H9 (cell line): ENCODE measurements around the gene NANOS3. TPM values are rescaled to one million over a fixed set of nuclear protein-coding genes. Genes with fewer than 3 reads are reported as not detected.

Experiments used
- DNase-seq: peaks from one replicate; pipeline ENCODE4 v3.0.0-alpha.2; 2017
- H2AFZ ChIP-seq: one replicate; pipeline ENCODE4 v1.6.1; 2013; ENCODE audit warnings: mild to moderate bottlenecking, low read length, control low read depth, moderate library complexity
- H2AK5ac ChIP-seq: 2 replicates; pipeline ENCODE4 v1.6.1; 2013; ENCODE audit warnings: low read length, control low read depth, mixed read lengths; ENCODE audit not compliant: insufficient read length
- H2BK120ac ChIP-seq: one replicate; pipeline ENCODE4 v1.6.1; 2013; ENCODE audit warnings: low read depth, mild to moderate bottlenecking, low read length, control low read depth, inconsistent platforms; ENCODE audit not compliant: poor library complexity, severe bottlenecking
- H2BK12ac ChIP-seq: 2 replicates; pipeline ENCODE4 v1.6.1; 2013; ENCODE audit warnings: low read length, control low read depth, mixed read lengths, low read depth; ENCODE audit not compliant: insufficient read length
- H2BK15ac ChIP-seq: 2 replicates; pipeline ENCODE4 v1.6.1; 2013; ENCODE audit warnings: low read depth, low read length, control low read depth
- H2BK20ac ChIP-seq: one replicate; pipeline ENCODE4 v1.6.1; 2013; ENCODE audit warnings: low read depth, mild to moderate bottlenecking, low read length, control low read depth, inconsistent platforms; ENCODE audit not compliant: poor library complexity, severe bottlenecking
- H2BK5ac ChIP-seq: 2 replicates; pipeline ENCODE4 v1.6.1; 2013; ENCODE audit warnings: low read length, control low read depth, mixed read lengths; ENCODE audit not compliant: insufficient read length
- H3K14ac ChIP-seq: 2 replicates; pipeline ENCODE4 v1.6.1; 2013; ENCODE audit warnings: low read length, control low read depth; ENCODE audit not compliant: insufficient read depth
- H3K18ac ChIP-seq: 2 replicates; pipeline ENCODE4 v1.6.1; 2013; ENCODE audit warnings: low read depth, mild to moderate bottlenecking, mixed read lengths, low read length, control low read depth; ENCODE audit not compliant: insufficient read length
- H3K23ac ChIP-seq: 2 replicates; pipeline ENCODE4 v1.6.1; 2013; ENCODE audit warnings: low read length, control low read depth, mixed read lengths, low read depth; ENCODE audit not compliant: insufficient read length
- H3K23me2 ChIP-seq: 2 replicates; pipeline ENCODE4 v1.6.1; 2013; ENCODE audit warnings: low read depth, mild to moderate bottlenecking, mixed read lengths, low read length, control low read depth; ENCODE audit not compliant: insufficient read length, poor library complexity, severe bottlenecking
- H3K27ac ChIP-seq: 2 replicates; pipeline ENCODE4 v1.5.1; 2013; ENCODE audit warnings: low read length, control low read depth, mixed read lengths, low read depth; ENCODE audit not compliant: insufficient read length
- H3K27me3 ChIP-seq: 2 replicates; pipeline ENCODE4 v1.6.1; 2013; ENCODE audit warnings: low read length, control low read depth, inconsistent platforms; ENCODE audit not compliant: insufficient read depth
- H3K4ac ChIP-seq: 2 replicates; pipeline ENCODE4 v1.6.1; 2013; ENCODE audit warnings: low read depth, mild to moderate bottlenecking, control low read depth, inconsistent platforms, low read length, moderate library complexity
- H3K4me1 ChIP-seq: 2 replicates; pipeline ENCODE4 v1.6.1; 2013; ENCODE audit warnings: low read length, control low read depth, inconsistent platforms; ENCODE audit not compliant: insufficient read depth
- H3K4me2 ChIP-seq: 2 replicates; pipeline ENCODE4 v1.6.1; 2013; ENCODE audit warnings: low read length, control low read depth, mixed read lengths; ENCODE audit not compliant: insufficient read length, insufficient read depth
- H3K56ac ChIP-seq: 2 replicates; pipeline ENCODE4 v1.6.1; 2013; ENCODE audit warnings: low read depth, mild to moderate bottlenecking, mixed read lengths, low read length, control low read depth; ENCODE audit not compliant: insufficient read length
- H3K79me1 ChIP-seq: 2 replicates; pipeline ENCODE4 v1.6.1; 2013; ENCODE audit warnings: low read depth, mild to moderate bottlenecking, moderate library complexity, low read length, control low read depth, inconsistent platforms; ENCODE audit not compliant: insufficient read depth, poor library complexity, severe bottlenecking
- H3K79me2 ChIP-seq: 2 replicates; pipeline ENCODE4 v1.6.1; 2013; ENCODE audit warnings: low read length, control low read depth, inconsistent platforms; ENCODE audit not compliant: insufficient read depth
- H3K9ac ChIP-seq: 2 replicates; pipeline ENCODE4 v1.6.1; 2013; ENCODE audit warnings: low read length, control low read depth, mixed read lengths; ENCODE audit not compliant: insufficient read length; ENCODE audit errors: extremely low read depth
- H3K9me3 ChIP-seq: one replicate; pipeline ENCODE4 v1.6.1; 2013; ENCODE audit warnings: low read depth, low read length, inconsistent platforms; ENCODE audit not compliant: control insufficient read depth
- H3T11ph ChIP-seq: one replicate; pipeline ENCODE4 v1.6.1; 2013; ENCODE audit warnings: mild to moderate bottlenecking, low read length, control low read depth, inconsistent platforms
- H4K20me1 ChIP-seq: one replicate; pipeline ENCODE4 v1.6.1; 2013; ENCODE audit not compliant: control insufficient read depth, insufficient read length, insufficient read depth
- H4K5ac ChIP-seq: 2 replicates; pipeline ENCODE4 v1.6.1; 2013; ENCODE audit warnings: low read depth, mild to moderate bottlenecking, mixed read lengths, low read length, control low read depth; ENCODE audit not compliant: insufficient read length
- H4K8ac ChIP-seq: replicated peaks from 2 replicates; pipeline ENCODE4 v1.6.1; 2013; ENCODE audit warnings: low read length, control low read depth, mixed read lengths, low read depth; ENCODE audit not compliant: insufficient read length
- H4K91ac ChIP-seq: 2 replicates; pipeline ENCODE4 v1.6.1; 2013; ENCODE audit warnings: low read depth, mild to moderate bottlenecking, moderate library complexity, mixed read lengths, low read length, control low read depth; ENCODE audit not compliant: insufficient read length
- H3K27ac Mint-ChIP-seq, 3 experiments: 2 replicates in 2 of 3; 3 replicates in 1 of 3; pipeline ENCODE4 v1.8.0; 2020 to 2021; ENCODE audit warnings: mixed read lengths in 3 of 3, mild to moderate bottlenecking in 1 of 3, moderate library complexity in 1 of 3
- H3K27me3 Mint-ChIP-seq: 2 replicates; pipeline ENCODE4 v1.8.0; 2021; ENCODE audit warnings: low read depth, mild to moderate bottlenecking, moderate library complexity, mixed read lengths
- H3K36me3 Mint-ChIP-seq, 3 experiments: 2 replicates in 2 of 3; 3 replicates in 1 of 3; pipeline ENCODE4 v1.8.0; 2020 to 2021; ENCODE audit warnings: low read depth in 3 of 3, mixed read lengths in 3 of 3; ENCODE audit not compliant: insufficient read depth in 1 of 3
- H3K4me1 Mint-ChIP-seq, 2 experiments: 2 replicates each; pipeline ENCODE4 v1.8.0; 2020; ENCODE audit warnings: mixed read lengths in 2 of 2
- H3K4me3 Mint-ChIP-seq, 2 experiments: 2 replicates in 1 of 2; 3 replicates in 1 of 2; pipeline ENCODE4 v1.8.0; 2020 to 2021; ENCODE audit warnings: mild to moderate bottlenecking in 2 of 2, mixed read lengths in 2 of 2, moderate library complexity in 1 of 2
- H3K9me3 Mint-ChIP-seq, 2 experiments: 2 replicates in 1 of 2; 3 replicates in 1 of 2; pipeline ENCODE4 v1.8.0; 2020; ENCODE audit warnings: mild to moderate bottlenecking in 2 of 2, mixed read lengths in 2 of 2, moderate library complexity in 1 of 2
- WGBS: extraction: QIAGEN DNeasy Blood & Tissue Kit; methylation state at CpG from one replicate; pipeline ENCODE4 v1.1.7; 2013; ENCODE audit warnings: missing lambda C conversion rate, low lambda C conversion rate, mixed read lengths; ENCODE audit not compliant: insufficient read length; ENCODE audit errors: extremely low coverage; 5-methylcytosine and 5-hydroxymethylcytosine counted together
- total RNA-seq: library from RNA; stranded (reverse); gene quantifications from 2 replicates; pipeline ENCODE4 v1.2.1, GENCODE V29; 2021
- TF ChIP-seq, protein P1 (sequence below): fragments of 200-600 bp; sonication (generic); conservative IDR thresholded peaks from 3 replicates; pipeline ENCODE4 v1.8.0; 2021; ENCODE audit warnings: antibody characterized with exemption, mild to moderate bottlenecking

NANOS3 gene
- total RNA-seq, 1 experiment from 2014 or later: not detected

DNA sequence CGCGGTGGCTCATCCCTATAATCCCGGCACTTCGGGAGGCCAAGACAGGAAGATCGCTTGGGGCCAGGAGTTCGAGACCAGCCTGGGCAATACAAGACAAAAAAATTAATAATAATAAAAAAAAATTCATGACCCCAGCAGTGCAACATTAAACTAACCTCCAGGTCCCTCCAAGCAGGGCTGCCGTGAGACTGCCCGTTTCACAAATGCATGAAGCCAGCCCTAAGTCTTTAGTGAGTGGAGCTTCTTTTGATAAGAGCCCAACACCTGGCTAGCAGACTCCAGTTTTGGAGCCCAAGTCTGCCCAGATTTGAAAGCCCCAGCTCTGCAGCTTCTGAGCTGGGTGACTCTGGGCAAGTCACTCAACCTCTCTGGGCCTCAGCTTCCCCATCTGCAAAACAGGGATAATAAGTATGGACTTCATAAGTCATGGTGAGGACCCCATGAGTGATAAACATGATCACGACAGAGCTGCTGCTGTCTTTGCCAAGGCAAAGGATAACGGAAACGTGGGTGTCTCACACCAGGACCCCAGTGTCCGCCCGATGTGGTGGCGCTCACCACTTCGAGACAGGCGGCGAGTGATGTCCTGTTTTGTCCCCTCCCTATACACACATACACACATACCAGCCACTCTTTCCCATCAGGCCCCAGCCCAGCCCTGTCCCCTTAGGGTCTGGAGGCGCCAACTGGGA lies 38.4 kb upstream of the NANOS3 start:
- Histone ChIP-seq H2AFZ (no peak overlapping the region), H3K4me2 (no peak overlapping the region)

More for the DNA sequence above, 38.4 kb upstream of the NANOS3 start:
- H3K4me1 ChIP-seq: no peaks in the 10 kb centered on the region; the same call in 1 of the 2 replicates
- TF ChIP-seq, protein P1, sequence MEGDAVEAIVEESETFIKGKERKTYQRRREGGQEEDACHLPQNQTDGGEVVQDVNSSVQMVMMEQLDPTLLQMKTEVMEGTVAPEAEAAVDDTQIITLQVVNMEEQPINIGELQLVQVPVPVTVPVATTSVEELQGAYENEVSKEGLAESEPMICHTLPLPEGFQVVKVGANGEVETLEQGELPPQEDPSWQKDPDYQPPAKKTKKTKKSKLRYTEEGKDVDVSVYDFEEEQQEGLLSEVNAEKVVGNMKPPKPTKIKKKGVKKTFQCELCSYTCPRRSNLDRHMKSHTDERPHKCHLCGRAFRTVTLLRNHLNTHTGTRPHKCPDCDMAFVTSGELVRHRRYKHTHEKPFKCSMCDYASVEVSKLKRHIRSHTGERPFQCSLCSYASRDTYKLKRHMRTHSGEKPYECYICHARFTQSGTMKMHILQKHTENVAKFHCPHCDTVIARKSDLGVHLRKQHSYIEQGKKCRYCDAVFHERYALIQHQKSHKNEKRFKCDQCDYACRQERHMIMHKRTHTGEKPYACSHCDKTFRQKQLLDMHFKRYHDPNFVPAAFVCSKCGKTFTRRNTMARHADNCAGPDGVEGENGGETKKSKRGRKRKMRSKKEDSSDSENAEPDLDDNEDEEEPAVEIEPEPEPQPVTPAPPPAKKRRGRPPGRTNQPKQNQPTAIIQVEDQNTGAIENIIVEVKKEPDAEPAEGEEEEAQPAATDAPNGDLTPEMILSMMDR: no peak
- no peak overlapping the region; the same call in 1 of the 2 replicates for H3K14ac ChIP-seq
- no peak overlapping the region for H3K9ac ChIP-seq
- no peak overlapping the region for H2BK5ac ChIP-seq
- Mint-ChIP-seq H3K27me3 (no peaks in the 10 kb centered on the region), H3K36me3 (no peaks in the 10 kb centered on the region), H3K4me1 (peaks cover 11 to 26% of the 10 kb centered on the region in 2 experiments), H3K27ac (peak overlapping the region in 1 of 3 experiments; percentile 55; a peak in 1 of 7 replicates), H3K9me3 (no peaks in the 10 kb centered on the region), H3K4me3 (no peak overlapping the region)
- no peaks in the 10 kb centered on the region; the same call in 1 of the 2 replicates for H3K79me2 ChIP-seq
- H3K18ac ChIP-seq: no peak overlapping the region
- no peaks in the 10 kb centered on the region for H4K20me1 ChIP-seq
- no peak overlapping the region for H3K4ac ChIP-seq
- H3K27me3 ChIP-seq: no peaks in the 10 kb centered on the region
- DNase-seq: no peak
- no peak overlapping the region for H3K56ac ChIP-seq
- H3K79me1 ChIP-seq: no peaks in the 10 kb centered on the region
- peak overlapping the region; percentile 0 for H4K91ac ChIP-seq
- H2BK20ac ChIP-seq: no peak overlapping the region
- no peak overlapping the region; the same call in 1 of the 2 replicates for H2BK15ac ChIP-seq
- no CpG with 5 or more reads among the region's 18 CpGs for WGBS
- no peak overlapping the region for H3T11ph ChIP-seq
- H3K9me3 ChIP-seq: no peaks in the 10 kb centered on the region
- peaks cover 11% of the 10 kb centered on the region for H3K23me2 ChIP-seq
- H2AK5ac ChIP-seq: no peak overlapping the region
- no peak overlapping the region for H2BK12ac ChIP-seq
- H3K27ac ChIP-seq: no peak overlapping the region
- no peak overlapping the region for H2BK120ac ChIP-seq
- H4K5ac ChIP-seq: no peak overlapping the region
- H4K8ac ChIP-seq: no peak overlapping the region
- no peak overlapping the region for H3K23ac ChIP-seq
